Suprapubic skin (tissue), 4 donors: ENCODE measurements around the gene EYA3. TPM values are rescaled to one million over a fixed set of nuclear protein-coding genes. Genes with fewer than 3 reads are reported as not detected.

Experiments used
- DNase-seq, 2 donors: peaks; one replicate each; pipeline ENCODE4 v3.0.0-alpha.2; 2019; ENCODE audit warnings: low spot score in 2 of 2
- H3K27ac ChIP-seq: fragments of 200-600 bp; sonication (generic); one replicate; pipeline ENCODE4 v1.5.1; 2019
- H3K27me3 ChIP-seq: fragments of 200-600 bp; sonication (generic); one replicate; pipeline ENCODE4 v1.5.1; 2019
- H3K36me3 ChIP-seq: fragments of 200-600 bp; sonication (generic); one replicate; pipeline ENCODE4 v1.5.1; 2019
- H3K4me1 ChIP-seq: fragments of 200-600 bp; sonication (generic); one replicate; pipeline ENCODE4 v1.5.1; 2019
- H3K4me3 ChIP-seq: fragments of 200-600 bp; sonication (generic); one replicate; pipeline ENCODE4 v1.5.1; 2019; ENCODE audit warnings: mild to moderate bottlenecking
- H3K9me3 ChIP-seq: fragments of 200-600 bp; sonication (generic); one replicate; pipeline ENCODE4 v1.5.1; 2019
- CTCF ChIP-seq, 2 donors: fragments of 200-600 bp in 1 of 2; fragments of 450-650 bp in 1 of 2; sonication (generic) in 1 of 2; IDR thresholded peaks; one replicate each; pipeline ENCODE4 v1.5.1; 2016 to 2019; ENCODE audit warnings: antibody characterized with exemption in 2 of 2, mild to moderate bottlenecking in 1 of 2, moderate library complexity in 1 of 2
- EP300 ChIP-seq: sonication (generic); formaldehyde crosslinking; IDR thresholded peaks from one replicate; pipeline ENCODE4 v1.6.1; 2017; ENCODE audit warnings: antibody characterized with exemption
- POLR2A ChIP-seq, 2 donors: fragments of 450-650 bp; IDR thresholded peaks; one replicate each; pipeline ENCODE4 v1.6.1; 2017; ENCODE audit warnings: antibody characterized with exemption in 2 of 2, mild to moderate bottlenecking in 2 of 2, moderate library complexity in 2 of 2
- POLR2AphosphoS5 ChIP-seq, 3 donors: sonication (generic); formaldehyde crosslinking; IDR thresholded peaks; one replicate each; pipeline ENCODE4 v1.6.1; 2017; ENCODE audit warnings: antibody characterized with exemption in 3 of 3
- WGBS: methylation state at CpG from one replicate; pipeline ENCODE4 v1.1.5; 2018; 5-methylcytosine and 5-hydroxymethylcytosine counted together
- total RNA-seq, 4 donors: library from RNA; depleted of rRNA; stranded (reverse); fragments of >200 nt; gene quantifications; one replicate each; pipeline ENCODE4 v1.1.0, GENCODE V29; 2016

Gene EYA3
- total RNA-seq, 4 donors from 2014 or later, result 15.4 to 20.3 (median 17.2) TPM

- Histone ChIP-seq H3K27me3 (no peaks in the 10 kb centered on the region), H3K36me3 (peaks cover 37% of the 10 kb centered on the region), H3K27ac (no peak overlapping the region), H3K4me3 (no peak overlapping the region), H3K4me1 (no peaks in the 10 kb centered on the region), H3K9me3 (no peaks in the 10 kb centered on the region)
- WGBS, result 92% methylated on average over 2 of the region's 2 CpGs
- no peak for DNase-seq
- TF ChIP-seq CTCF (IDR thresholded peaks at IDR 0.05), result no peak
- TF ChIP-seq POLR2AphosphoS5 (IDR thresholded peaks at IDR 0.05), result no peak
- TF ChIP-seq EP300, result no peak
- no peak for TF ChIP-seq POLR2A (IDR thresholded peaks at IDR 0.05)
These were observed 52.0 kb downstream of the EYA3 start for GRCh38 chr1:28036431-28036830.

GRCh38 chr1:28035420-28035819, 53.0 kb downstream of the EYA3 start:
- H3K4me3 ChIP-seq, result no peak overlapping the region
- H3K4me1 ChIP-seq, result no peaks in the 10 kb centered on the region
- H3K27me3 ChIP-seq, result no peaks in the 10 kb centered on the region
- WGBS, result 88% methylated on average over 4 of the region's 4 CpGs
- H3K36me3 ChIP-seq, result peaks cover 28% of the 10 kb centered on the region
- TF ChIP-seq POLR2AphosphoS5 (IDR thresholded peaks at IDR 0.05), result no peak
- no peak for TF ChIP-seq EP300
- TF ChIP-seq CTCF (IDR thresholded peaks at IDR 0.05), result no peak
- TF ChIP-seq POLR2A (IDR thresholded peaks at IDR 0.05), result no peak
- H3K9me3 ChIP-seq, result no peaks in the 10 kb centered on the region
- no peak for DNase-seq
- H3K27ac ChIP-seq, result no peak overlapping the region

GRCh38 chr1:28032281-28032680, 56.1 kb downstream of the EYA3 start:
- Histone ChIP-seq H3K27me3 (no peaks in the 10 kb centered on the region), H3K4me1 (no peaks in the 10 kb centered on the region), H3K36me3 (peaks cover 11% of the 10 kb centered on the region), H3K27ac (no peak overlapping the region), H3K4me3 (no peak overlapping the region), H3K9me3 (no peaks in the 10 kb centered on the region)
- DNase-seq, result no peak
- TF ChIP-seq POLR2AphosphoS5 (IDR thresholded peaks at IDR 0.05), result no peak
- no peak for TF ChIP-seq CTCF (IDR thresholded peaks at IDR 0.05)

- Histone ChIP-seq H3K36me3 (peaks cover 13% of the 10 kb centered on the region), H3K4me3 (no peak overlapping the region), H3K27me3 (no peaks in the 10 kb centered on the region), H3K27ac (no peak overlapping the region), H3K9me3 (no peaks in the 10 kb centered on the region), H3K4me1 (no peaks in the 10 kb centered on the region)
- TF ChIP-seq EP300, result no peak
- no peak for TF ChIP-seq CTCF (IDR thresholded peaks at IDR 0.05)
- TF ChIP-seq POLR2A (IDR thresholded peaks at IDR 0.05), result no peak
- no peak for TF ChIP-seq POLR2AphosphoS5 (IDR thresholded peaks at IDR 0.05)
- no peak for DNase-seq
These were observed 57.2 kb downstream of the EYA3 start for GRCh38 chr1:28031173-28031572.

- TF ChIP-seq POLR2A (IDR thresholded peaks at IDR 0.05) (no peak), EP300 (no peak), POLR2AphosphoS5 (IDR thresholded peaks at IDR 0.05) (no peak), CTCF (IDR thresholded peaks at IDR 0.05) (no peak)
- no peaks in the 10 kb centered on the region for H3K9me3 ChIP-seq
- WGBS, result 94% methylated on average over 3 of the region's 3 CpGs
- no peaks in the 10 kb centered on the region for H3K4me1 ChIP-seq
- no peaks in the 10 kb centered on the region for H3K27me3 ChIP-seq
- no peak overlapping the region for H3K27ac ChIP-seq
- H3K4me3 ChIP-seq, result no peak overlapping the region
- H3K36me3 ChIP-seq, result peaks cover 17% of the 10 kb centered on the region
- no peak for DNase-seq
These were observed 59.3 kb downstream of the EYA3 start for GRCh38 chr1:28028873-28029654.
